Retinal pigment epithelial cell (primary cell): ENCODE results near the gene MAP3K1.

Experiments used
- DNase-seq: peaks from one replicate; pipeline ENCODE4 v3.0.0-alpha.2; 2010; ENCODE audit warnings: low read depth
- H3K4me3 ChIP-seq: 2 replicates; pipeline ENCODE4 v1.5.1; 2011; ENCODE audit warnings: mild to moderate bottlenecking, low read length, control low read depth, moderate library complexity
- TF ChIP-seq, protein P1 (sequence below): conservative IDR thresholded peaks from 2 replicates; pipeline ENCODE4 v1.5.1; 2011; ENCODE audit warnings: low read depth, low read length, control low read depth, inconsistent platforms

The MAP3K1 gene

DNA sequence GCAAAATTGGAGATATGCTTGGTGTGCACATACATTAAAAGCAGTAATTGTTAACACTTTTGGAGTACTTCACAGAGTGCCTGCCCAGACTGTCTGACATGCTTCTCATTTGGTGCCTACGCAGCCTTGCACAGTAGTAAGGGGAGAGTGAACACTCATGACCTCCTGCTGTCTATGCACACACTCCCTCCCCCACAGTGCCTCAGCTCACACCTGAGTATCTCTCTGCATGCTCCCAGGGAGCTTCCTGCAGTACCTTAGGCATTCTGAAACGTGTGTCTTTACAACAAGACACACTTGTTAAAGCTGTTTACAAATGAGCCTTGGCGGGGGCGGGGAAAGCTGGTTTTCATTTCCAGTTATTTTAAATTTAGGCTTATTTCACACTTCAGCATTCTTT lies 18.0 kb downstream of the MAP3K1 start:
- TF ChIP-seq, protein P1, sequence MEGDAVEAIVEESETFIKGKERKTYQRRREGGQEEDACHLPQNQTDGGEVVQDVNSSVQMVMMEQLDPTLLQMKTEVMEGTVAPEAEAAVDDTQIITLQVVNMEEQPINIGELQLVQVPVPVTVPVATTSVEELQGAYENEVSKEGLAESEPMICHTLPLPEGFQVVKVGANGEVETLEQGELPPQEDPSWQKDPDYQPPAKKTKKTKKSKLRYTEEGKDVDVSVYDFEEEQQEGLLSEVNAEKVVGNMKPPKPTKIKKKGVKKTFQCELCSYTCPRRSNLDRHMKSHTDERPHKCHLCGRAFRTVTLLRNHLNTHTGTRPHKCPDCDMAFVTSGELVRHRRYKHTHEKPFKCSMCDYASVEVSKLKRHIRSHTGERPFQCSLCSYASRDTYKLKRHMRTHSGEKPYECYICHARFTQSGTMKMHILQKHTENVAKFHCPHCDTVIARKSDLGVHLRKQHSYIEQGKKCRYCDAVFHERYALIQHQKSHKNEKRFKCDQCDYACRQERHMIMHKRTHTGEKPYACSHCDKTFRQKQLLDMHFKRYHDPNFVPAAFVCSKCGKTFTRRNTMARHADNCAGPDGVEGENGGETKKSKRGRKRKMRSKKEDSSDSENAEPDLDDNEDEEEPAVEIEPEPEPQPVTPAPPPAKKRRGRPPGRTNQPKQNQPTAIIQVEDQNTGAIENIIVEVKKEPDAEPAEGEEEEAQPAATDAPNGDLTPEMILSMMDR, result no peak
- no peak for DNase-seq
- no peak overlapping the region for H3K4me3 ChIP-seq

DNA sequence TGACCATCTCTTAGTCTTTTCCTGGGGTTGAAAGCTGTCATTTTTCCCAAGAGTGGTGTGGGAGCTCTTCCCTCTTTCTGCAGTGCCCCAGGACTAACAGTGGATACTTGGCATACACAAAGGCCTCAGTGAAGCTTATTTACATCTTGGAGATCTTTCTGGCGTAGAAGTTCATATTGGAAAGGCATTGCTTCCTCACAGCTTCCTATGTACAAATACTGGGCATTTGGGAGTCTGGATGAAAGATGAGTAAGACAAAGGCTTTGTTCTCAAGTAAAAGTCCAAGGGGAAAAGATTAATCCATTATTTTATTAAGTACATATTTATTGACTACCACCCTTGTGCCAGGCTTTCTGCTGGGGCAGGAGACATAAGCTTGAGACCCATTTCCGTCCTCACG lies 22.0 kb downstream of the MAP3K1 start:
- no peak overlapping the region for H3K4me3 ChIP-seq
- TF ChIP-seq, protein P1, result no peak
- no peak for DNase-seq

DNA sequence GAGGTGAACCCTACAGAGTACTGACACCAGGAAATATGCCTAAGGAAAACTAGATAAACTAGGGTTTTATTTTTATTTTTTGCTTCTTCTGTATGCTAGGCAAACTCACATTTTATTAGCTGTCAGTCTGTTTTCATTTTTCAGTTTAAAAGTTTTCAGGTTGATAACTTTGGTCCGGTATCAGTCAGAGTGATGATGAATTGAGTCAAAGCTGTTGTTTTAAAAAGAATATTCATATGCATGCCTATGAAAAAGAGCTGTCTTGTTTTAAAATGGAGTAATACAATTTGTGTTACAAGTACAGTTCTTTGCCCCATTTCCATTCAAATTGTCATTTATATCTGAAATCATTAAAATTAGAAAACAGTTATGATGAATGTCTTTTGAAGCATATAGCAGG lies 22.6 kb downstream of the MAP3K1 start:
- no peak for DNase-seq
- no peak overlapping the region for H3K4me3 ChIP-seq
- TF ChIP-seq, protein P1, result no peak

DNA sequence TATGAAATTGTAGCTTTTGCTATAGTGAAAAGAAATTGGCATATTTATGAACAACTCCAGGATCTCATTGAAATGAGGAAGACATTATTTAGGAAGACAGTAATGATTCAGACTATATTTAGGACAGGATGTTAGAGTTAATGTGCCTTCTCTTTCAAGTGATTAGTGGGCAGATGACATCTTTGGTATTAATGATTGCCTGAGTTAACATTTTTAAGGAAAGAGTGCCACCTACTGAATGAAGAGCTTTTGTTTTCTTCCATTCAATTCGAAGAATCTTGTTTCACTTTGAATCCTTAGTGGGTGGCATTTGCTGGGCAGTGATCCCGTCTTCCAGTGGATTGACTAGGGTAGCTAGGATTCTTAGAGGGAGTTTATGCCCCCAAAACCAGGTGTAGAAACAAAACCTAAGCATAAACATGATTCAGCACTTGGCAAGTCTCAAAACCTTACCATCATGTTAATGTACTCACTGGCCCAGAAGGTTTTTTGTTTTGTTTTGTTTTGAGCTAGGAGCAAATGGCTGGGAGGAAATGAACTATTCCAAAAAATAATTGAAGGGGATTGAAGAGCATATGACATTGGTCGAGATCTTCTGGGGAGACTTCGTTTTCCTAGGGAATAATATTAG lies 23.2 kb downstream of the MAP3K1 start:
- no peak for DNase-seq
- TF ChIP-seq, protein P1, result peak; percentile 54
- no peak overlapping the region for H3K4me3 ChIP-seq

DNA sequence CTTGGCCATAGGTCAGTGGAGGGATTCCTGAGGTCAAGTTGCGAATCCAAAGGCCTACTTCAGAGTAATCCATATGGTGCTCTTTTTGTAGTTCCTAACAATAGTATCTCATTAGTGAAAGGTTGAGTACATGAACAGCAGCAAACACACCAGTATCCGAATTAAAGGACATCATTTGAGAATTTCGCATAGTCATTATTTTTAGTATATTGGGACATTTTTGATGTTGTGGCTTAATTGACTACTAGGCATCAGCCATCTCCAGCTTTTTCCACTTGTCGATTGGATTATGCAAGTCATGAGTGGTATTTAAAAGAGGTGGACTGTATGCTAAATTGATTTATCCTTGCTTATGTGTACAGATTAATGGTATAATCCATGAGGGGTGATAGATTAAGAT lies 23.7 kb downstream of the MAP3K1 start:
- no peak for DNase-seq
- no peak overlapping the region for H3K4me3 ChIP-seq
- TF ChIP-seq, protein P1, result no peak

DNA sequence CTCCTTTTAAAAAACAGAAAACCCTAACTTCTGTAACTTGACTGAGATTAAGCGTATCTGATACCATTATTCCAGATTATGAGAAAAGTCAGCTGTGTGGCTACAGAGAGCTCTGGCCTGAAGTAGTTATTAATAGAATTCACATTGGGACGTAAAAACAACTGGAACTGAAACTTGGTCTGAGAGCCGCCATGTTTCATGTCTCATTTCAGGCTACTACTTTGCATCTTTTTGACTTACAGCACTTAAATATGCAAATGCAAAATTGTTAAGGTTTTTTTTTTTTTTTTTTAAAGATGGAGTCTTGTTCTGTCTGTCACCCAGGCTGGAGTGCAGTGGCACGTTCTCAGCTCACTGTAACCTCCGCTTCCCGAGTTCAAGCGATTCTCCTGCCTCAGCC lies 25.2 kb downstream of the MAP3K1 start:
- TF ChIP-seq, protein P1, result no peak
- no peak for DNase-seq
- H3K4me3 ChIP-seq, result no peak overlapping the region

DNA sequence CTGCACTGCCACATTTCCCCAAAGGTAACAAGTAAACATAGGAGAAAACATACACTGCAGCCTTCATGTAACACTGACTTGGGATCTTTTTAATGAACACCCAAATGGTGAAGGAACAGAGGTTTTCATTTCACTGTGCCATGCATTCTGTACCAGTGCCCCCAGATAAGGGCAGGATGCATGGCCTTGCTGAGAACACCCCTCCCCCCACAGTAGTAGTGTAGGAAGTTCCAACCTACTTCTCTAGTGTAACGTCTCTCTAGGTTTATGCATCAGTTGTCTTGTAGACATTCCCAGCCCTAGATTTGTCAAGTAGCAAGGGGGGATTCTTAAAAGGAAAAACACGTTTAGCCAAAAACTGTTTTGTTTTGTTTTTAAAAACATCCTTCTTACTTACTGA lies 29.9 kb downstream of the MAP3K1 start:
- TF ChIP-seq, protein P1, result no peak
- DNase-seq, result no peak
- no peak overlapping the region for H3K4me3 ChIP-seq
